ENCODE data around the gene CDHR3.

DNA sequence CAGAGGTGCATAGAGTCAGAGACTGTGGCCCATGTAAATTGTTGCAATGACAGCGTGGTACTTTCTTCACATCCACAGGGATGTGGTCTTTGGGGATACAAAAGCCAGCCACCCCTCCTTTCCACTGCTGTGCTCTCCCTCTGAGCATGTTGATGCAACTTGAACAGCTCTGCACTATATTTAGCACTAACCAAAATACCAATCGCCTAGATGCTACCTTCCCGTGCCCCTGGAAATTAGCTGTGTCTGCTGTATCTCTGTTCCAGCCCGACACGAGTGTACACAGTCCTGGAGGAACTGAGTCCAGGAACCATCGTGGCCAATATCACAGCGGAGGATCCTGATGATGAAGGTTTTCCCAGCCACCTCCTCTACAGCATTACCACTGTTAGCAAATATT is 38.1 kb downstream of the CDHR3 start:
- no peak for TF ChIP-seq EZH2phosphoT487 (IDR thresholded peaks at IDR 0.05; ENCODE audit: low read length)
- TF ChIP-seq, protein P1, sequence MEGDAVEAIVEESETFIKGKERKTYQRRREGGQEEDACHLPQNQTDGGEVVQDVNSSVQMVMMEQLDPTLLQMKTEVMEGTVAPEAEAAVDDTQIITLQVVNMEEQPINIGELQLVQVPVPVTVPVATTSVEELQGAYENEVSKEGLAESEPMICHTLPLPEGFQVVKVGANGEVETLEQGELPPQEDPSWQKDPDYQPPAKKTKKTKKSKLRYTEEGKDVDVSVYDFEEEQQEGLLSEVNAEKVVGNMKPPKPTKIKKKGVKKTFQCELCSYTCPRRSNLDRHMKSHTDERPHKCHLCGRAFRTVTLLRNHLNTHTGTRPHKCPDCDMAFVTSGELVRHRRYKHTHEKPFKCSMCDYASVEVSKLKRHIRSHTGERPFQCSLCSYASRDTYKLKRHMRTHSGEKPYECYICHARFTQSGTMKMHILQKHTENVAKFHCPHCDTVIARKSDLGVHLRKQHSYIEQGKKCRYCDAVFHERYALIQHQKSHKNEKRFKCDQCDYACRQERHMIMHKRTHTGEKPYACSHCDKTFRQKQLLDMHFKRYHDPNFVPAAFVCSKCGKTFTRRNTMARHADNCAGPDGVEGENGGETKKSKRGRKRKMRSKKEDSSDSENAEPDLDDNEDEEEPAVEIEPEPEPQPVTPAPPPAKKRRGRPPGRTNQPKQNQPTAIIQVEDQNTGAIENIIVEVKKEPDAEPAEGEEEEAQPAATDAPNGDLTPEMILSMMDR (IDR thresholded peaks at IDR 0.05; ENCODE audit: low read length), result no peak
